Bone marrow (tissue), 2 donors: ENCODE data around the gene OR10H4.
"Not testable (repeated sequence)": the region's sequence is repeated elsewhere in the genome, so short reads cannot be mapped to it uniquely, and the experiment has no call there.

Experiments used
- DNase-seq, 2 donors: peaks; one replicate each; lab custom pipeline; 2025; lab: John Stamatoyannopoulos, UW

Gene OR10H4

DNA sequence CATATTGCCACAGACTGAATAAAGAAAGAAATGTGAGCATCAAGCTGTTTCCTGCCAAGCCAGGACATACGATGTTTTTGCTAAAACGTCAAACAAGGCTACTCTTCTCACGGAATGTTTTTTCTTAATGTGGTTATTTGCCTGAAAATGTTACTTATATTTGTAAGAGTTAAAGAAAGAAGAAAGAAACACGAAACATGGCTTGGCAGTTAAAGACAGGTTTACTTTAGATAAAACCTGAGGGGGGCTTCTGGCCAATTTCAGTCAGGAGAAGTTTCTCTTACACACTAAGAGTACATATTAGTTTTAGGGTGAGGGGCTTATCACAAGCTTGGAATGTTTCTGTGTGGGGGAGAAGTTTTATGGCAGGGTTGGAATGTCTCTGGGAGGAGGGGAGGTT lies 4.4 kb upstream of the OR10H4 start:
- no peak for DNase-seq

DNA sequence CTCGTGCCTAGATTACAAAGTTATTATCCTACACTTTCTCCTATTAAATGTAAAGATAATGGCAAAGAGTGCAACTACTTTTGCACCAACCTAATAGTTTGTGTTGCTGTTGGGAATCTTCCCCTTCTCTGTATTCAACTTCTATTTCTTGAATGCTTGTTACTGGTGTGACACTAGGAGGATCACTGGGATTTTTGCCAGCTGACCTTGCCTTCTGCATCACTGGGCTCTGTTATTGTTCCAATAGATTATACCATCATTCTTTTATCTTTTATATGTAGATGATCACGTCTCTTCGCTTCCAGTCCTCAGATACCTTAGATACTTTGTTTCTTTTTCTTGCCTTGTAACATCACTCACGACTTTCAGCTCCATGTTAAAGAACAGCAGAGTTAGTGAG lies 3.5 kb upstream of the OR10H4 start:
- DNase-seq, result no peak

DNA sequence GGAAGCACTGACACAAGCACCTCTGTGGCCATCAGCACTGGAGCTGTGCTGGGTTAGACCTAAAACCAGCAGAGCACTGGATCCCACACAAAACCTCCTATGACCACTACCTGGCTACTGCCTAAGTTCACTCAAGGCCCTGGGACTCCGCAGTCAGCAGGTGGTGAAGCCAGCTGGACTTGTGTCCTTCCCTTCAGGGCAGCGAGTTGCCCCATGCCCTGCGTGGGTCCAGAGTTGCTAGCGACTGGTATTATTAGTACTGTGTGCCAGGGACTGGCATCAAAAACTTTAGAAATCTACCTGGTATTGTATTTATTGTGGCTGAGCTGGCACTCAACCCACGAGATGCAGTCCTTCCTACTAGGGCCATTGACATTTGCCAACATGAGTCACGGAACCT lies 6.0 kb downstream of the OR10H4 start:
- DNase-seq, result no peak

DNA sequence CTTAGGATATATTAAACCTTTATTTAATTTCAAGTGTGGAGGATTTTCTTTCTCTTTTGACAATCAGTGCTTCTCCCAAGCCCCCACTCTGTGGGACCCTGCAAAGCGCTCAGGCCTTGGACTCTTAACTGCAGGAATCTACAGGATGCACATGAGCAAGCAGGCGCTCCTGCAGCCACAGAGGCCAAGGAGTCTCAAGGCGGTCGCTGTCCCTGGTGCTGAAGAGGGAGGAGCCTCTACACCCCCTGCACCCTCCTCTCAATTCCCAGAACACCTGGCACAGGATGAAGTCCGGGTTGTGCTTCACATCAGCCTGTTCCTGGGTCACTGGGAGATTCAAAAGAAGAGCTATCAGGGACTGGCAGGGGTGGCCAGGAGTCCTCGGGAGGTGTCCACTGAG lies 13.5 kb downstream of the OR10H4 start:
- DNase-seq, result no peak

DNA sequence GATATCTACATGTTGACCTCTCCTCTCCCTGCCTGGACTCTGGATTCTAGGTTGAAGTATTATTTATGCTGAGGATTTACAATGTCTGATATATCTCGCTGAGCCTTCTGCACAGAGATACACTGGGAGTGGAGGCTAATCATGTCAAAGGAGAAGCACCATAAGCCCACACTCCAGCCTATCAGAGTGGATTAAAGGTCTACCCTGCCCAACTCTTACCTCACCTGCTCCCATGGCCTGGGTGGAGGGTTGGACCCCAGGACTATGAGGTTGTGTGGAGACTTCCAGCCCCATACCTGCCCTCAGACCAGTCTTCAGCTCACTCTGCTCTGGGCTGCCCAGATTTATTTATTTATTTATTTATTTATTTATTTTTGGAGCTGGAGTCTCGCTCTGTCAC lies 15.4 kb downstream of the OR10H4 start:
- DNase-seq, result no peak

DNA sequence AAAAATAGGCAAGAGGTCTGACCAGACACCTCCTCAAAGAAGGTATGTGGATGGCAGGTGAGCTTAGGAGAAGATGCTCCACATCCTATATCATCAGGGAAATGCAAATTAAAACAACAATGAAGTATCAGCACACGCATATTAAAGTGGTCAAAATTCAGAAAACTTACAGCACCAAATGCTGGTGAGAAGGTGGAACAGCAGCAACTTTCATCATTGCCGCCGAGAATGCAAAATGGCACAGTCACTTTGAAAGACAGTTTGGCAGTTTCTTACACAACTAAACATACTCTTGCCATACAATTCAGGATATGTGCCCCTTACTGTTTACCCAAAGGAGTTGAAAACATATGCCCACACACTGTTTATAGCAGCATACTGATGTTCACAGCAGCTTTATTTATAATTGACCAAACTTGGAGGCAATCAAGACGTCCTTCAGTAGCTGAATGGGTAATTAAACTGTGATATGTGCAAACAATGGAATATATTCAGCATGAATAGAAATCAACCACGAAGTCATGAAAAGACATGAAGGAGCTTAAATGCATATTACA lies 22.5 kb downstream of the OR10H4 start:
- no peak for DNase-seq

DNA sequence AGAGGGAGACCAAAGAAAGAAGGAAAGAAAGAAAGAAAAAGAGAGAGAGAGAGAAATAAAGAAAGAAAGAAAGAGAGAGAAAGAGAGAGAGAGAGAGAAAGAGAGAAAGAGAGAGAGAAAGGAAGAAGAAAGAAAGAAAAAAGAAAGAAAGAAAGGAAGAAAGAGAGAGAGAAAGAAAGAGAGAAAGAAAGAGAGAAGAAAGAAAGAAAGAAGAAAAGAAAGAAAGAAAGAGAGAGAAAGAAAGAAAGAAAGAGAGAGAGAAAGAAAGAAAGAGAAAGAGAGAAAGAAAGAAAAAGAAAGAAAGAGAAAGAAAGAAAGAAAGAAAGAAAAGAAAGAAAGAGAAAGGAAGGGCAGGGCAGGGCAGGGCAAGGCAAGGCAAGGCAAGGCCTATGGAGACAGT lies 23.2 kb downstream of the OR10H4 start:
- not testable (repeated sequence) for DNase-seq

DNA sequence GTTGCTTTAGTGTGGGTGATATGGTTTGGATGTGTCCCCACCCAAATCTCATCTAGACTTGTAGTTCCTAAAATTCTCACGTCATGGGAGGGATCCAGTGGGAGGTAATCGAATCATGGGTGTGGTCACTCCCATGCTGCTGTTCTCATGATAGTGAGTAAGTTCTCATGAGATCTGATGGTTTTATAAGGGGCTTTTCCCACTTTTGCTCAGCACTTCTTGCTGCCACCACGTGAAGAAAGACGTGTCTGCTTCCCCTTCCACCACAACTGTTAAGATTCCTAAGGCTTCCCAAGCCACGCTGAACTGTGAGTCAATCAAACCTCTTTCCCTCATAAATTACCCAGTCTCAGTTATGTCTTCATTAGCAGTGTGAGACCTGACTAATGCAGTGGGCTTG lies 26.0 kb downstream of the OR10H4 start:
- DNase-seq, result no peak

DNA sequence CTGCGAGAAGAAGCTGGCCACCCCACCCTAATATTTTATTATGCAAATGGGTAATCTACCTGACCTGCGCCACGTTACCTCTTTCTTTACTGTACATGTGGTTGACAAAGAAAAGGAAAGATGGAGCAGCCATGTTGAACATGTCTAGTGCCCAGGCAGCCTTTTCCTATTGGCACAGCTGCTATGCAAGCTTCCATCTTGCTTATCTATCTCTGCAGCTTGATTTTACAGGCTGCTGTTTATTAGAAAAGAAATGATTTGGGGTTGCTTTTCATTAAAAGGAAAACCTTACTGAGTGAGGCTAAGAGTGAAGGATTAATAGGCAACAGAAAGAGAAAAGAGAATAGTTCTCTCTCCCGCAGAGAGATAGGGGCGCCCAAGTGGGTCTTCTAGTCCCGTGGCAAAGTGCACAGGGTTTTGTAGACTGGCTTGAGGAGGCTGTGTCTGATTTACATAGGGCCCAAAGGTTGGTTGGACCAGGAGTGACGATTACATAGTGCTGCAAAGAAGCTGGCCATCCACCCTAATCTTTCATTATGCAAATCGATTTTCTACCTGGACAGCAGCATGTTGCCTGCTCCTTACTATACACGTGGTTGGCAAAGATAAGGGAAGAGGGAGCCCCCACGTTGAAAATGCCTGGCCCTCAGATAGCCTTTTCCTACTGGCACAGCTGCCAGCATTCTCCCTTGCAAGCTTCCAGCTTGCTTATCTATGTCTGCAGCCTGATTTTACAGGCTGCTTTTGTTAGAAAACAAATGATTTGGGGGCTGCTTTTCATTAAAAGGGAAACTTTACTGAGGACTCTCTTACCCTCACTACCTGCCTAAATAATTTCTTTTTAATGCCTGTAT lies 28.3 kb downstream of the OR10H4 start:
- no peak for DNase-seq

DNA sequence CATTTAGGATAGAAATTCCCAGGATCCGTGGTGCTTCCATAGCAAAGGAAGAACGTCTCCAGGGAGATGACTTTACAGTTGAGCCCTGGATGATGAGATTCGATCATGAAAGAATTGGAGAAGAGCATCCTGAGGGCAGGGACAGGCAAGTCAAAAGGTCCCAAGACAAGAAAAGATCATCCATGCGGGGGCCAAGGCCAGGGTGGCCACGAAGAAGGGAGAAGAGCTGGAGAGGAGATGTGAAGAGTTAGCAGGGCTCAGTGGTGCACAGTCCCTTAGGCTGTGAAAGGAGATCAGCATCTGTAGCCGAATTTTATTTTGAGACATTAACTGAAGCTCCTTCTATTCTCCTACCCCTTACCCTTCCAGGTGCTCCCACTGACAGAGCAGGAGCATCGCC lies 28.9 kb downstream of the OR10H4 start:
- no peak for DNase-seq

DNA sequence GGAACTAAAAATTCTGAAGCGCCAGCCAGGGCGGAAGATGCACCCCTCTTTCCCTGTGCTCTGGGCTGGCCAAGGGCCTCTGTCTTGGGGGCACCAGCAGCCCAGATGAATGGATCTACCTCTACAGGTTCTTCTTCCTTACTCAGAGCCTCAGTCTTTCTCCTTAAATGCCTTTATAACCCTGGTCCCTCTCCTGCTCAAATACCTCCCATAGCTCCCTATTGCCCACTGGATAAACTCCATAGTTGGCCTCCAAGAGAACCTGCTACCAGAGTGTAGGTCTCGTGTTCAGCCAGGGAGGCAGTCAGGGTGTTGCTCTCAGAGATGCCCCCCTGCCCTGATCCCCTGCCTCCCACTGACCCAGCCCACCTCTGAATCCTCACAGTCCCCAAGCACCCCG lies 30.5 kb downstream of the OR10H4 start:
- no peak for DNase-seq

DNA sequence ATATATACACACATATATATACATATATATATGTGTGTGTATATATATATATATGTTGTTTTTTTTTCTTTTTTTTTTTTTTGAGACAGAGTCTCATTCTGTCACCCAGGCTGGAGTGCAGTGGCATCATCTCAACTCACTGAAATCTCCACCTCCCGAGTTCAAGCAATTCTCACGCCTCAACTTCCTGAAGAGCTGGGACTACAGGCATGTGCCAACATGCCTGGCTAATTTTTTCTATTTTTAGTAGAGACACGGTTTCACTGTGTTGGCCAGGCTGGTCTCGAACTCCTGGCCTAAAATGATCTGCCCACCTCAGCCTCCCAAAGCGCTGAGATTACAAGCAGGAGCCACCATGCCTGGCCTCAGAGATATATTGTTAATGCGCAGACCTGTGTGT lies 37.0 kb downstream of the OR10H4 start:
- DNase-seq, result not testable (repeated sequence)

DNA sequence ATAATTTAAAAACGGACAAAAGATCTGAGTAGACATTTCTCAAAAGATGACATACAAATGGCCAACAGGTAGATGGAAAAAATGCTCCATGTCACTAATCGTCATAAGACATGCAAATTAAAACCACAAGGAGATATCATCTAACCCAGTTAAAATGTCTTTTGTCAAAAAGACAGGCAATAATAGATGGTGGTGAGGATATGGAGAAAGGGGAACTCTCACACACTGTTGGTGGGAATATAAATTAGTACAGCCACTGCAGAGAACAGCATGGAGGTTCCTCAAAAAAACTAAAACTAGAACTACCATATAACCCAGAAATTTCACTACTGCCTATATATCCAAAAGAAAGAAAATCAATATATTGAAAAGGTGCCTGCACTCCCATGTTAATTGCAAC lies 37.9 kb downstream of the OR10H4 start:
- no peak for DNase-seq

DNA sequence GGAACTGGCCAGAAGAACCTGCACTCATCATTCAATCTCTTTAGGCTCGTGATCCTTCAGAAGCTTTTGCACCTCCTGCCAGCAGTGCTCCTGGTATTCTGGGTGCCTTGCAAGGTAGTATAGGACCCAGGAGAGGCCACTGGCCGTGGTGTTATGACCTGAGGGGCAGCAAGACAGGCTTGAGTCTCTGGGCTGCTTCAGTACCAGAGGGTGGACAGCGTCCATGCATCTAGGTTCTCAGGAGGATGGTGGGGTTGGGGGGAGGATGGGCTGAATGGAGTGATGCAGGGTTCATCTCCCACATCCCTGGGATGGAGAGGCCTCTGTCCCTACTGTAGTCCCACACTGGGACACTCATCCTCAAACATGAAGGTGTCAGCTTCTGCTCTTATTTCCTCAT lies 41.1 kb downstream of the OR10H4 start:
- DNase-seq, result no peak

DNA sequence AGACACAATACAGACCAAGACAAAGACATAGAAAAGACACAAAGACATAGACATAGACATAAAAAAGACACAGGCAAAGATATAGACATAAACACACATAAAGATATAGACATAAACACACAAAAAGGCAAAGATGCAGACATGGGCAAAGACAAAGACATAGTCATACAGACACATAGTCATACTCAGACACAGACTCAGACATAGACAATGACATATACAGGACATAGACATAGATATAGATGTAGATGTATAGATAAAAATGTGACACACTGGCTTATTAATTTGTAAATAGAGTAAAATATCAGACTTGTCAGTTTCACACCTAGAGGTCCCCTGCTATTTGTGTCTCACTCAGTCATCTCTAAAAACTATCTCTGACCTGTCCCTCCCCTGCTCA lies 42.8 kb downstream of the OR10H4 start:
- DNase-seq, result no peak

DNA sequence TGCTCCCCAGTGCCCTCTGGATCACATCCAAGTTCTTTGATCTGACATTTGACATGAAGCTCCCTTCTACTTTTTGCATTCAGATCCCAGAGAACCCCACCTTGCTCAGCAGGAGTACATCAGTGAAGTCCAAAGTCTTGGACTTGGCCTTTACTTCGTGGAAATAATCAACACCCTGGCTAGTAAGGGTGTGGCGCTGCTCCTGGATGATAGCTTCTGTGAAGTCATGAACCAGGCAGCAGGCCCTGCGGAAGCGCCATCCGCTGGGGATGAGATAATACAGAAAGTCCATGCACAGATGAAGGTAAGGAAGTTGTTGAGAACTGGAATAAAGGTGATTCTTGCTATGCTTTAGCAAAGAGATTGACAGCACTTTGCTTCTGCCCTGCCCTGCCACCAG lies 43.2 kb downstream of the OR10H4 start:
- DNase-seq, result no peak

DNA sequence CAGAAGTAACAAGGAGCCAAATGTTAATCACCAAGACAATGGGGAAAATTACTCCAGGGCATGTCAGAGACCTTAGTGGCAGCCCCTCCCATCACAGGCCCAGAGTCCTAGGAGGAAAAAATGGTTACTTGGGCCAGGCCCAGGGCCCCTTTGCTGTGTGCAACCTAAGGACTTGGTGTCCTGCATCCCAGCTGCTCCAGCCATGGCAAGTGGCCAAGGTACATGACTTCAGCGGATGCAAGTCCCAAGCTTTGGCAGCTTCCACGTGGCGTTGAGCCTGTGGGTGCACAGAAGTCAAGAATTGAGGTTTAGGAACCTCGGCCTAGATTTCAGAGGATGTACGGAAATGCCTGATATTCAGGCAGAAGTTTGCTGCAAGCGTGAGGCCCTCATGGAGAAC lies 46.7 kb downstream of the OR10H4 start:
- DNase-seq, result no peak

DNA sequence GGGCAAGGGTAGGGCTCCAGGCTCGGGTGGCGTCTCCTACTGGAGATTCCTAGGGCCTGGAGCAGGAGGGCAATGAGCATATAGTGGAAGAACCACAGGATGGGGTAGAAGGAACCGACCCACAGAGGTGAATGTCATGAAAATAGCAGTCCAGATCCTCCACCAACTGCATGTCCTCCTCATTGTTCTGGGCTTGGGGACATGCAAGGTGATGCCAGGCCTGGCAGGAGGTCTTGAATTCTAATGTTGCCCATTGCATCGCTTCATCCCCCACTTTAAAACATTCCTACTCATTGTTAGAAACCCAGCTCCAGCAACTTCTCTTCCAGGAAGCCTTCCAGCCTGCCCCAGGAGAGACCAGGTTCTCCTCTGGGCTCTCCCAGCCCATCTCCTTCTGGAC lies 49.4 kb downstream of the OR10H4 start:
- no peak for DNase-seq
